NB4 (cell line): ENCODE results near the gene GNG14.

Source experiments
- CTCF ChIP-seq: IDR thresholded peaks from one replicate; pipeline ENCODE4 v1.5.1; 2012; ENCODE audit warnings: low read depth, low read length
- MYC ChIP-seq: IDR thresholded peaks from 2 replicates; pipeline ENCODE4 v1.6.1; 2011; ENCODE audit warnings: low read depth, low read length

- TF ChIP-seq CTCF (no peak), MYC (no peak)
Measured at GRCh38 chr19:12664406-12665280, 23.2 kb upstream of the GNG14 start.
